ENCODE measurements around the gene ANP32A.

DNA sequence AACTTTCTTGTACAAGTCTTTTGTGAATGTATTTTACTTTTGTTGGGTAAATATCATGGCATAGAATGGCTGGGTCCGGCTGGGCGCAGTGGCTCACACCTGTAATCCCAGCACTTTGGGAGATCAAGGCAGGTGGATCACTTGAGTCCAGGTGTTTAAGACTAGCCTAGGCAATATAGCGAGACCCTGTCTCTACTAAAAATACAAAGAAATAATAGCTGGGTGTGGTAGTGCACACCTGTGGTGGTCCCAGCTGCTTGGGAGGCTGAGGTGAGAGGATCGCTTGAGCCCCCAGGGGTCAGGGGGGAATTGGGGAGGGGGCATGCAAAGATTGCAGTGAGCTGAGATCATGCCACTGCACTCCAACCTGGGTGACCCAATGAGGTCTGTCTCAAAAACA lies 52.9 kb downstream of the ANP32A start:
- TF ChIP-seq EP300 (IDR thresholded peaks at IDR 0.05; ENCODE audit: low read length) (no peak), POLR2A (conservative IDR thresholded peaks at IDR 0.05) (no peak), ZNF696 (CRISPR knock-in tag; conservative IDR thresholded peaks at IDR 0.05) (no peak), NR2C2 (CRISPR knock-in tag; IDR thresholded peaks at IDR 0.05) (no peak), NR2C2 (tag; IDR thresholded peaks at IDR 0.05) (no peak), CBX2 (IDR thresholded peaks at IDR 0.05; ENCODE audit: insufficient read depth, low read length, poor library complexity, severe bottlenecking) (no peak), CBFB (CRISPR knock-in tag; IDR thresholded peaks at IDR 0.05) (no peak), FOXK1 (CRISPR knock-in tag; IDR thresholded peaks at IDR 0.05; ENCODE audit: borderline replicate concordance) (no peak), SMAD3 (CRISPR knock-in tag; conservative IDR thresholded peaks at IDR 0.05) (no peak)
- TF ChIP-seq, protein P1, sequence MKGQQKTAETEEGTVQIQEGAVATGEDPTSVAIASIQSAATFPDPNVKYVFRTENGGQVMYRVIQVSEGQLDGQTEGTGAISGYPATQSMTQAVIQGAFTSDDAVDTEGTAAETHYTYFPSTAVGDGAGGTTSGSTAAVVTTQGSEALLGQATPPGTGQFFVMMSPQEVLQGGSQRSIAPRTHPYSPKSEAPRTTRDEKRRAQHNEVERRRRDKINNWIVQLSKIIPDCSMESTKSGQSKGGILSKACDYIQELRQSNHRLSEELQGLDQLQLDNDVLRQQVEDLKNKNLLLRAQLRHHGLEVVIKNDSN (CRISPR knock-in tag; IDR thresholded peaks at IDR 0.05) = no peak
- TF ChIP-seq, protein P2, sequence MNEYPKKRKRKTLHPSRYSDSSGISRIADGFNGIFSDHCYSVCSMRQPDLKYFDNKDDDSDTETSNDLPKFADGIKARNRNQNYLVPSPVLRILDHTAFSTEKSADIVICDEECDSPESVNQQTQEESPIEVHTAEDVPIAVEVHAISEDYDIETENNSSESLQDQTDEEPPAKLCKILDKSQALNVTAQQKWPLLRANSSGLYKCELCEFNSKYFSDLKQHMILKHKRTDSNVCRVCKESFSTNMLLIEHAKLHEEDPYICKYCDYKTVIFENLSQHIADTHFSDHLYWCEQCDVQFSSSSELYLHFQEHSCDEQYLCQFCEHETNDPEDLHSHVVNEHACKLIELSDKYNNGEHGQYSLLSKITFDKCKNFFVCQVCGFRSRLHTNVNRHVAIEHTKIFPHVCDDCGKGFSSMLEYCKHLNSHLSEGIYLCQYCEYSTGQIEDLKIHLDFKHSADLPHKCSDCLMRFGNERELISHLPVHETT (CRISPR knock-in tag; conservative IDR thresholded peaks at IDR 0.05 in 1 of 2, IDR thresholded peaks at IDR 0.05 in 1 of 2) = no peak

Data from K562 (cell line).